ENCODE results near the gene VRK1.

DNA sequence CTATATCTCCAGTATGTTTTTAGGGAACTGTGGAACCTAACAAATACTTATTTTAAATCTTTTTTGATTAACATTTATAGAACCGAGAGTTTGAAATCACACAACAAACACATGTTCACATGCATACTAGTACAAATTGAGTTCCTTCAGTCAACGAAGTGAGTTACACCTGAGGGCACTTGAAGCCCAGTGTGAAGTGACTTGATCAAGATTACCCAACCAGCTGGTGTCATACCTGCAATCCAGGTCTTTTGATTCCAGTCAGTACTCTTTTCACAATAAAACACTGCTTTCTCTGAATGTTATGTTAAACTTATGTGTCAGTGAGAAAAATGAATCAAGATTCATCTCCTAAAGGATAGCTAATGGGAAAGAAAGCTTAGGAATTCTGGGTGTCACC, 35.2 kb downstream of the VRK1 start:
- TF ChIP-seq POLR2A (IDR thresholded peaks at IDR 0.05) = no peak
- TF ChIP-seq, protein P1, sequence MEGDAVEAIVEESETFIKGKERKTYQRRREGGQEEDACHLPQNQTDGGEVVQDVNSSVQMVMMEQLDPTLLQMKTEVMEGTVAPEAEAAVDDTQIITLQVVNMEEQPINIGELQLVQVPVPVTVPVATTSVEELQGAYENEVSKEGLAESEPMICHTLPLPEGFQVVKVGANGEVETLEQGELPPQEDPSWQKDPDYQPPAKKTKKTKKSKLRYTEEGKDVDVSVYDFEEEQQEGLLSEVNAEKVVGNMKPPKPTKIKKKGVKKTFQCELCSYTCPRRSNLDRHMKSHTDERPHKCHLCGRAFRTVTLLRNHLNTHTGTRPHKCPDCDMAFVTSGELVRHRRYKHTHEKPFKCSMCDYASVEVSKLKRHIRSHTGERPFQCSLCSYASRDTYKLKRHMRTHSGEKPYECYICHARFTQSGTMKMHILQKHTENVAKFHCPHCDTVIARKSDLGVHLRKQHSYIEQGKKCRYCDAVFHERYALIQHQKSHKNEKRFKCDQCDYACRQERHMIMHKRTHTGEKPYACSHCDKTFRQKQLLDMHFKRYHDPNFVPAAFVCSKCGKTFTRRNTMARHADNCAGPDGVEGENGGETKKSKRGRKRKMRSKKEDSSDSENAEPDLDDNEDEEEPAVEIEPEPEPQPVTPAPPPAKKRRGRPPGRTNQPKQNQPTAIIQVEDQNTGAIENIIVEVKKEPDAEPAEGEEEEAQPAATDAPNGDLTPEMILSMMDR (IDR thresholded peaks at IDR 0.05) = no peak
- TF ChIP-seq EP300 (IDR thresholded peaks at IDR 0.05) = no peak
